ENCODE results near the gene ACTR1B.
A peak's percentile ranks its signal among the peaks of the same experiment; 100 is the strongest.

The ACTR1B gene

DNA sequence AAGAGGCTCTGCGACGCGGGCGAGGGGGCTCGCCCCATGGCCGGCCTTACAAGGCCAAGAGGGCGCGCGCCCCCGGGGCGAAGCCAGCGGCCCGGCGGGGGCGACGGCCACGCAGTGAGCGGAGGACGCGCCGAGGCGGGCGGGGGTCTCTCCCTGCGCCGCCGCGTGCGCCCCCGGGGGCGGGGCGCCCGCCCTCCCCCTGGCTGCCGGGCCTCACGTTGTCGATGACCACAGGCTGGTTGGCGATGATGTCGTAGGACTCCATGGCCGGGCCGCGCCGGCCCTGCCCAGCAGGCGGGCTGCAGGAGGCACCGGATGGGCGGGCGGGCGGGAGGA lies 250 bp downstream of the ACTR1B start:
- no peaks in the 10 kb centered on the region for H3K27me3 ChIP-seq (ENCODE audit: insufficient read depth, poor library complexity, severe bottlenecking)
- no peak for DNase-seq (ENCODE audit: low read depth in 1 of 2, low spot score in 1 of 2)
- H3K4me3 ChIP-seq (replicated peaks; ENCODE audit: insufficient read depth, low read length), result peak overlapping the region; percentile 64
- TF ChIP-seq GABPA (IDR thresholded peaks at IDR 0.05; ENCODE audit: low read depth) (no peak), SPI1 (IDR thresholded peaks at IDR 0.05; ENCODE audit: borderline replicate concordance, low read depth) (no peak), POLR2AphosphoS5 (IDR thresholded peaks at IDR 0.05; ENCODE audit: low read depth) (no peak)
- TF ChIP-seq, protein P1, sequence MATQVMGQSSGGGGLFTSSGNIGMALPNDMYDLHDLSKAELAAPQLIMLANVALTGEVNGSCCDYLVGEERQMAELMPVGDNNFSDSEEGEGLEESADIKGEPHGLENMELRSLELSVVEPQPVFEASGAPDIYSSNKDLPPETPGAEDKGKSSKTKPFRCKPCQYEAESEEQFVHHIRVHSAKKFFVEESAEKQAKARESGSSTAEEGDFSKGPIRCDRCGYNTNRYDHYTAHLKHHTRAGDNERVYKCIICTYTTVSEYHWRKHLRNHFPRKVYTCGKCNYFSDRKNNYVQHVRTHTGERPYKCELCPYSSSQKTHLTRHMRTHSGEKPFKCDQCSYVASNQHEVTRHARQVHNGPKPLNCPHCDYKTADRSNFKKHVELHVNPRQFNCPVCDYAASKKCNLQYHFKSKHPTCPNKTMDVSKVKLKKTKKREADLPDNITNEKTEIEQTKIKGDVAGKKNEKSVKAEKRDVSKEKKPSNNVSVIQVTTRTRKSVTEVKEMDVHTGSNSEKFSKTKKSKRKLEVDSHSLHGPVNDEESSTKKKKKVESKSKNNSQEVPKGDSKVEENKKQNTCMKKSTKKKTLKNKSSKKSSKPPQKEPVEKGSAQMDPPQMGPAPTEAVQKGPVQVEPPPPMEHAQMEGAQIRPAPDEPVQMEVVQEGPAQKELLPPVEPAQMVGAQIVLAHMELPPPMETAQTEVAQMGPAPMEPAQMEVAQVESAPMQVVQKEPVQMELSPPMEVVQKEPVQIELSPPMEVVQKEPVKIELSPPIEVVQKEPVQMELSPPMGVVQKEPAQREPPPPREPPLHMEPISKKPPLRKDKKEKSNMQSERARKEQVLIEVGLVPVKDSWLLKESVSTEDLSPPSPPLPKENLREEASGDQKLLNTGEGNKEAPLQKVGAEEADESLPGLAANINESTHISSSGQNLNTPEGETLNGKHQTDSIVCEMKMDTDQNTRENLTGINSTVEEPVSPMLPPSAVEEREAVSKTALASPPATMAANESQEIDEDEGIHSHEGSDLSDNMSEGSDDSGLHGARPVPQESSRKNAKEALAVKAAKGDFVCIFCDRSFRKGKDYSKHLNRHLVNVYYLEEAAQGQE (IDR thresholded peaks at IDR 0.05; ENCODE audit: insufficient replicate concordance, low read depth), result no peak
- TF ChIP-seq, protein P2, sequence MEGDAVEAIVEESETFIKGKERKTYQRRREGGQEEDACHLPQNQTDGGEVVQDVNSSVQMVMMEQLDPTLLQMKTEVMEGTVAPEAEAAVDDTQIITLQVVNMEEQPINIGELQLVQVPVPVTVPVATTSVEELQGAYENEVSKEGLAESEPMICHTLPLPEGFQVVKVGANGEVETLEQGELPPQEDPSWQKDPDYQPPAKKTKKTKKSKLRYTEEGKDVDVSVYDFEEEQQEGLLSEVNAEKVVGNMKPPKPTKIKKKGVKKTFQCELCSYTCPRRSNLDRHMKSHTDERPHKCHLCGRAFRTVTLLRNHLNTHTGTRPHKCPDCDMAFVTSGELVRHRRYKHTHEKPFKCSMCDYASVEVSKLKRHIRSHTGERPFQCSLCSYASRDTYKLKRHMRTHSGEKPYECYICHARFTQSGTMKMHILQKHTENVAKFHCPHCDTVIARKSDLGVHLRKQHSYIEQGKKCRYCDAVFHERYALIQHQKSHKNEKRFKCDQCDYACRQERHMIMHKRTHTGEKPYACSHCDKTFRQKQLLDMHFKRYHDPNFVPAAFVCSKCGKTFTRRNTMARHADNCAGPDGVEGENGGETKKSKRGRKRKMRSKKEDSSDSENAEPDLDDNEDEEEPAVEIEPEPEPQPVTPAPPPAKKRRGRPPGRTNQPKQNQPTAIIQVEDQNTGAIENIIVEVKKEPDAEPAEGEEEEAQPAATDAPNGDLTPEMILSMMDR (IDR thresholded peaks at IDR 0.05; ENCODE audit: insufficient read depth, low read length), result no peak
- peak overlapping the region; percentile 96 for H3K27ac ChIP-seq (replicated peaks)

DNA sequence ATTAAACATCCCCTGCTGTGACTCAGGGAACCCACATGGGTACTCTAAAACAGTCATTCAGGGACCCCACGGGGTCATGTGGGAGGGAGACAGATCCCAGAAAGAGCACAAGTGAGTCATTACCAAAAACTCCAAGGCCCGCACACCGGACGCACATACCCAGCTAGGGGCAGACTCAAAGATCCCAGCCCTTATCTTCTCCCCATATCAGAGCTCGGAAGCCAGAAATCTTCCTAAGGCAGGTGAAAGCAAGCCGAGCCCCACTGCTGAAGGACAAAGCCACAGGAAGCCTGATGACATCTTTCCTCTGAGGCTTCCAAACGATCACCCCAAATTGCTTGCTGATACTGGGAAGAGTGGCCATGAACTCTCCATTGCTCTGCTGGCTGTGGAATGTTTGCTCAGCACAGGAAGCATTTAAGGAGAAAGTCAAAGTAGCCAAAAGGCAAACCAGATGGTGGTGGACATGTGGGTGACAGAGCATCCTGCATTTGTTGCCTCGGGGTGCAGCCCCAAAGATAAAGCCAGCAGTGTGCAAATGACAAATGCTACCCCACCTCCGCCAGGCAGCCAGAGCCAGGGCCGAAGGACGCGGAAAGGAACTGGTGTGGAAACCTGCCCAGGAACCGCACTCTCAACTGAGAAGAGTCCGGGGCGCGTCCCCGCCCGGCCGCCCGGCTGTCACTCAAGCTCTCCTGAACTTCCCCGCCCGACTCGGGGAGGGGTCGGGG lies 784 bp downstream of the ACTR1B start:
- Histone ChIP-seq H3K27ac (replicated peaks) (peak overlapping the region; percentile 96), H3K27me3 (ENCODE audit: insufficient read depth, poor library complexity, severe bottlenecking) (no peaks in the 10 kb centered on the region), H3K4me3 (replicated peaks; ENCODE audit: insufficient read depth, low read length) (peak overlapping the region; percentile 64)
- TF ChIP-seq SPI1 (IDR thresholded peaks at IDR 0.05; ENCODE audit: borderline replicate concordance, low read depth) (no peak), GABPA (IDR thresholded peaks at IDR 0.05; ENCODE audit: low read depth) (no peak), POLR2AphosphoS5 (IDR thresholded peaks at IDR 0.05; ENCODE audit: low read depth) (peak; percentile 57; the same call in 1 of the 2 replicates)
- TF ChIP-seq, protein P2 (IDR thresholded peaks at IDR 0.05; ENCODE audit: insufficient read depth, low read length), result no peak
- TF ChIP-seq, protein P1 (IDR thresholded peaks at IDR 0.05; ENCODE audit: insufficient replicate concordance, low read depth), result no peak
- DNase-seq (ENCODE audit: low read depth in 1 of 2, low spot score in 1 of 2), result peak; percentile 71 to 83

DNA sequence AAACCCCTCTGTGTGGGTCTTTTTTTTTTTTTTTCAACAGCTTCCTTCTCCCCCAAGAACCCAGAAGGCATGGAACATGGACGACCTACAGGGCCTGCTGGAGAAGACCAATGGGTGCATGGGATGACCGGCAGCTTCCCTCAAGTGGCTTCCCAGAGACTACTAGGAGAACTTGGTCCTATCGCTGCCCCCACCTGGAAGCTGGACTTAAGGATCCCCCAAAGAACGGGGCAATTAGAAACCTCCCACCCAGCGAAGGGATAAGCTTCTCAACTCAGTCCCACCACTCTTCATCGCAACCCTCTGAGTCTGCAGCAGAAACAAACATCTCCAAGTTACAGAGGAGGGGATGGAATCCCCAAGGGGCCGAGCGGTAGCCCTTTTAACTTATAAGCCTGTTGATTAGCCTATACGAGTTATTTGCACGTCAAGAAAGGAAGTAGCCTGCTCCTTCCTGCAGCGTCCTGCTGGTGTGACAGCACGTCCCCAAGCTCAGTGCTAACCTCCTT lies 1.4 kb downstream of the ACTR1B start:
- H3K4me3 ChIP-seq (replicated peaks; ENCODE audit: insufficient read depth, low read length), result peak overlapping the region; percentile 64
- TF ChIP-seq GABPA (IDR thresholded peaks at IDR 0.05; ENCODE audit: low read depth) (no peak), POLR2AphosphoS5 (IDR thresholded peaks at IDR 0.05; ENCODE audit: low read depth) (0 out of 2 replicates have a peak, but pooled peaks have one; percentile 11), SPI1 (IDR thresholded peaks at IDR 0.05; ENCODE audit: borderline replicate concordance, low read depth) (peak; percentile 64; the same call in 1 of the 2 replicates)
- TF ChIP-seq, protein P2 (IDR thresholded peaks at IDR 0.05; ENCODE audit: insufficient read depth, low read length), result no peak
- TF ChIP-seq, protein P1 (IDR thresholded peaks at IDR 0.05; ENCODE audit: insufficient replicate concordance, low read depth), result no peak
- H3K27me3 ChIP-seq (ENCODE audit: insufficient read depth, poor library complexity, severe bottlenecking), result no peaks in the 10 kb centered on the region
- peak in 1 of 2 experiments; percentile 64 for DNase-seq (ENCODE audit: low read depth in 1 of 2, low spot score in 1 of 2)
- H3K27ac ChIP-seq (replicated peaks), result peak overlapping the region; percentile 96

All from HL-60 (cell line).